GM21360 (cell line): ENCODE results near the gene RHEBL1.

Experiments used
- ATAC-seq: cut with Tn5 transposase; IDR thresholded peaks from one replicate; pipeline ENCODE4 v1.9.1; 2021; ENCODE audit warnings: mild to moderate bottlenecking, moderate library complexity; ENCODE audit not compliant: unreplicated experiment

The RHEBL1 gene

DNA sequence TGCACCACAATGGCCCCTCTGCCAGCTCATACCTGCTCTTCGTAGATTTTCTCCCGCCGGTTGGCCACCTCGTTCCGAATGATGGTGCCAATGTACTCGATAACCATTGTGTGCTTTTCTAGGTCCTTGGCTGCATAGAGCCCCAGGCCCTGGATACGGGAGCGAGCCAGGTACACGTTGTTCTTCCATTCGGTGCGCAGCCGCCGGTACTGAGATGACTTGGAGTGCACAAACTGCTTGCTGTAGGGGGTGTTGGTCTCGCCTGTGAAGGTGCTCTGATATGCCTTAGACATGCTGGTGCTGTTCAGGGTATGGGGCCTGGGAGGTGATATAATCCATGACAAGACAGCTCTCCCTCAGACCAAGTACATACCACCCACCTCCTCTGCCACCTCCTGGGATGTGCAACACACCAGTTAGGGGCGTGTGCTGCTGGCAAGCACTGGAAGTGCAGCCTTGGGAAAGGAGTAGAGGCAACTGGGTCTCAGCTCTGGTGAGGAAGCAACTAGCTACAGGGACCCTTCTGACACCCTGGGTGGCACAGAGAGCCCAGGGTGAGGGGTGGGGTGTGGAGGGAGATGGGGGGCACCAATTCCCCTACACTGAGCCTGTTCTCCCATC, 47.1 kb downstream of the RHEBL1 start:
- ATAC-seq: no peak

DNA sequence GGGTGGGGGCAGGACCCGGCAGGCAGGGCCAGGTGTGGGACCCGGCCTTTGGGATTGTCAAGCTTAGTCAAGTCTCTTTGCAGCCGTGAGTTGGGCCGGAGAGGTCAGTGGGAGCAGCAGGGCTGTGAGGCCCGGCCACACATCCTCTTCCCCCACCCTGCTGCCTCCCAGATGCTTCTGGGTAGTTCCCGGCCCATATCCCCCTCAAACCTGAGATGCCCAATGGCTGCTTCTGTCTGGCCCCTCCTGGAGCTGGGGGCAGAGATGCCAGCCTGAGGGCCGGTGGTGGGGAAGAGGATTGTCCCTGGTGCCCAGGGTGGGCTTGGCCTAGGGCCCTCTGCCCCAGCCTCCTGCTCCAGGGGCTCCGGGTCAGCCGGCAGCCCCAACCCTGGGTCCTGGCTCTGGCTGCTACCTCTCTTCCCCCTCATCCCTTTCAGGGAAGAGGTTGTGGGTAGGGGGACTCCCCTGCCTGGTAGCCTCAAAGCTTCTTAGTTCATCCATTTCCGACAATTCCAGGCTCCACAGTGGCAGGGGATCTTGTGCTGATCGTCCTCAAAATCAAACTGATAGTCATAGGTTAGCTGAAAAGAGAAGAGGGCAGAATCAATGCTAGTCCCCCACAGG, 48.4 kb downstream of the RHEBL1 start:
- no peak for ATAC-seq

DNA sequence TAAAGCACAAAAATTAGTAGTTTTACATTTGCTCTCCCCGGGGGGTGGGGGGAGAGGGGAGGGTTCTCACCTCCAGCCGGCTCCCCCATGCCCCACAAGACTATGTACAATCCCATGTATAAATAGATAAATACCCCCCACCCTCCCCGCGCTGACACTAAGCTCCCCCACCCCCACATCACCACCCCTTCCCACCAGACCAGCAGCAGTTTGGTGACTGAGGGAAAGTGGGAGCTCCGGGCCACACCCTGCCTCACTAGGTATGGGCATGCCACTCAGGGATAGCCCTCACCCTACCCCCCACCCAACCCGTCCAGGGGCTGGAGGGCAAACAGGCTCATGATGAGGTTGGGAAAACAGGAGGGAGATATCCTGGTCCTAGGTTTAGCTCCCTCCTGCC, 49.3 kb downstream of the RHEBL1 start:
- no peak for ATAC-seq

DNA sequence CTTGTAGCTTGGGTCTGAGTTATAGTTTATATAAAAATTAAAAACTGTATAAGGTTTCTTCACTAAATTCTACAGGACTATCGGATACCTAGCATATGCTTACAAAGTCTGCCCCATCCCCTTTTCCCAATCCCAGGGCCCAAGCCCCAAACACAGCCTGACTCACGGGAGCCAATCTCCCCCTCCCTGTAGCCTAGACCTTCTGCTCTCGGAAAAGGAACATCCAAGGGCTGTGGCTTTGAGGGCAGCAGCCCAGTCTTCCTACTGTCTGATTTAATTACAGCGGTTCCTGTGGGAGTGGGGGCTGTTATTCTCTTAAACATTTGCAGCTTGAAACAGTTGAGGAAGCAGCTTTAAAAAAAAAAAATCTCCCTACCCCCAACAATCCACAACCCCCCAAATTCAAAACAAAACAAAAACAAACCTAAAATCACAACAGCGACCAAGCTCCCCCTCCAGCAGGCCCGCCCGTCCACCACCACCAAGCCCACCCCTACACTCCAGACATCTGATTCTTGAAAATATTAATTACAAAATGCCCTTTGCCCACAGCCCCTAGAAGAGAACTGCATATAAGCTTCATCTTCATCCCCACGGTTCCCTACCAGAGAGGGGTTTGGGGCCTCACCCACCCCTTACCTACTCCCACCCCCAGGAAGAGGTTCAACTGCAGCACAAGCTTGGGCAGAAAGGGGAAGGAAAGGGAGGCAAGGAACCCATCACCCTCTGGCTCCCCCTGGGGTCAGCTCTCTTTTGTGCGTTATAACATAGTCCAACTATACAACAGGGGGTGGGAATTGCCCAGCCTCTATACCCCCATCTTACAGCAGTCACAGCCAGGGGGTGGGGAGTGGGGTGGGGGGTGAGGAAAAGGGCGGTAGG, 50.1 kb downstream of the RHEBL1 start:
- ATAC-seq: no peak

DNA sequence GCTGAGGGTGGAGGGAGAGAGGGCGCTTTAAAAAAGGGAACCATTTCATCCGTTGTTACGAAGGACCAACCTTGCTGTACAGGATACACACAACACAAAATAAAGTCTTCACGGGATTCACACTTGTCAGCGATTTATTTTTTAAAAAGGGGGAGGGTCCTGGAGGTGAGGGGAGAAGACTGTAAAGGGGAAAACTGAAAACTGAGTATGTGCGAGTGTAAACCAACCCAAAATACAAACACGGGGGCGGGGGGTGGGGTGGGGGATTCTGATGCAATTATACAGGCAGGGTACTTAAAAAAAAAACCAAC, 50.7 kb downstream of the RHEBL1 start:
- peak; percentile 4 for ATAC-seq

DNA sequence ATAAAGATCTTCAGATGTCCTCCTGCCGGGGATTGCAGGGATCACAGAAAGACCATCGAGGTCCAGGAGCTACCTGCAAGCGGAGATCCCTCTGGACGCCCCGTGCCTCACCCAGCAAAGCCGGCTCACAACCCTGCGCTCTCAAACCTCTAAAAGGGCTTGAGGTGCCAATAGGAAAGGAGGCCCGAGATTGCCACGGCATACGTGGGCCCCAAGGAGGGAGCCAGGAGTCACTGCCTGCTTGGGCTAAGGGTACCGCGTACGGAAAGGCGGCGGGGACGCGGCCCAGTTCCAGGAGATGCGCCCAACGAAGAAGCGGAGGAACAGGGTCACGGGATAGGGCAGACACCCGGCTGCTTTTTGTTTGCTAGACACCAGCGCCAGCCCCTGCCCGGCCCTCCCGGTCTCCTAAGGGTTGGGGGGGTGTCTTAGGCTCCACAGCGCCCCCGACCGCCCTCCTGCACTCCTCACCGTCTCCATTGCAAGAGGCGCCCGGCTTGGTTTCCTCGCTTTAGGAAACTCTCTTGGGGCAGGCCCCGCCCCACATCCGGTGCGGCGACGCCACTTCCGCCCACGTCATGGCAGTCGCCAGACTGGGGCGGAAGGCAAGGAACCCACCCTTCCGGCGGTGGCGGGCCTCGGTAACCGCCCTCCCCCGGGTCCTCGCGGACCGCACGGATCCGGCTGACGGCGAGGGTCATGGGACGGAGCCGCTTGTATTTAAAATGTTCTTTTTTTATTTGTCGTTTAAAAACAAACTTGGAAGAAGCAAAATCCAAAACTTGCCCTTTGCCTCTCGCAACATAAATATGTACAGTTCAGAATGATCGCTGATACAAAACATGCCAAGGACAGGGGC, 51.3 kb downstream of the RHEBL1 start, which contains the start of gene PRKAG1:
Gene PRKAG1 (minus strand): TSS at position 516 of the 859 bp plus-strand sequence. CDS start 36 bp downstream, at position 480.
- peak; percentile 78 for ATAC-seq

DNA sequence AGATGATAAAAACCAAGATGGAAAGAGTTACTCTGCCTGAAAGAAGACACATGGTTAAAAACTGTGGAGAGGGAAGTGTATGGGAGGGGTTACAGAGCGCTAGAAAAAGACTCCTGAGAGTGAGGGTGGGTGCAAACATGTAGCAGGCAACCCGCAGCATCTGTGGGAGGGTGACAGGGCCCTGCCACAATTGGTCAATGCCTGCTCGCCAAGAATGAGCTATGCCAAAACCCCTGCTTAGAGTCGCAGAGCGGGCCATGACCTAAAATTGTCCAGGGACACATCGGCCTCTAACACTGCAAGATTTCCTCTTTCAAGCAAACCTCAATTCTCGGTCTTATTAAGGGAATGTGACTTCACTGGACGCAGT, 51.9 kb downstream of the RHEBL1 start:
- ATAC-seq: peak; percentile 12

DNA sequence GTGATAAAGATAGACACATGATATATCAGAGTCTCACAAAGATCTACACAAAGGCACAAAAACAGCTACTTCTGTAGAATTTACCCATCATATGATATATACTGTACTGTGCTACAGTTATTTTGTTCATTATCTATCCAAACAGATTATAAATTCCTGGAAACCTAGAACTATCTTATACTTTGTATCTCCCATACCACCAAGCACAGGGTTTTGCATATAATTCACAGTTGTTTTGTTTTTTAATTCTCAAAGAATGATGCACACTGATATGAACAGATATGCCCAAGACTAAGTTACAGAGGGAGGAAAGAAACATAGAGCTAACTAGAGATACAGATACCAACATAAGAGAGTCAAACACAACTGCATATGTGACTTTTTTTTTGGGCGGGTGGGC, 54.6 kb downstream of the RHEBL1 start:
- no peak for ATAC-seq
